HepG2 (cell line): Measurements from ENCODE around the gene TSR1. TPM values are rescaled to one million over a fixed set of nuclear protein-coding genes. Genes with fewer than 3 reads are reported as not detected.

Experiments
- FOXK1 ChIP-seq: sonication (generic); formaldehyde crosslinking; IDR thresholded peaks from 2 replicates; pipeline ENCODE4 v1.4.0; 2020; ENCODE audit warnings: low read depth, missing genetic modification reagents, borderline replicate concordance
- KDM5B ChIP-seq: sonication (generic); formaldehyde crosslinking; IDR thresholded peaks from 2 replicates; pipeline ENCODE4 v1.4.0; 2020; ENCODE audit warnings: missing genetic modification reagents, mild to moderate bottlenecking, borderline replicate concordance
- RBM22 ChIP-seq: fragments of 200-400 bp; formaldehyde crosslinking; optimal IDR thresholded peaks from 2 replicates; pipeline ENCODE3; 2017; ENCODE audit warnings: mild to moderate bottlenecking, low read length, moderate library complexity
- SAP130 ChIP-seq: IDR thresholded peaks from 2 replicates; pipeline ENCODE4 v1.6.1; 2016; ENCODE audit warnings: low read depth
- U2AF2 ChIP-seq: fragments of 200-400 bp; formaldehyde crosslinking; IDR thresholded peaks from 2 replicates; pipeline ENCODE4 v1.6.1; 2017; ENCODE audit warnings: low read depth, mild to moderate bottlenecking, low read length
- ZHX2 ChIP-seq, 2 experiments: sonication (generic) in 1 of 2; formaldehyde crosslinking in 1 of 2; IDR thresholded peaks; 2 replicates each; pipeline versions ENCODE4 v1.6.1 to v1.9.0; 2014 to 2022; ENCODE audit warnings: antibody characterized with exemption in 1 of 2, borderline replicate concordance in 1 of 2, inconsistent platforms in 1 of 2, low read depth in 1 of 2, missing genetic modification reagents in 1 of 2
- ZNF136 ChIP-seq: sonication (generic); formaldehyde crosslinking; IDR thresholded peaks from 2 replicates; pipeline ENCODE4 v1.8.1; 2022; ENCODE audit warnings: low read depth, mild to moderate bottlenecking, moderate library complexity, missing genetic modification reagents
- ZNF772 ChIP-seq: sonication (generic); formaldehyde crosslinking; IDR thresholded peaks from 2 replicates; pipeline ENCODE4 v1.5.0; 2020; ENCODE audit warnings: mild to moderate bottlenecking, missing genetic modification reagents
- polyA plus RNA-seq, 8 experiments: library from polyadenylated mRNA; depleted of rRNA in 3 of 8; stranded (reverse) in 7 of 8; unstranded in 1 of 8; fragments of >200 nt; fragmentation: Illumina TruSeq in 4 of 8; extraction: Trizol in 4 of 8; gene quantifications; 2 replicates each; pipeline versions ENCODE4 v1.2.1 to v1.2.3, GENCODE V29; 2011 to 2016; ENCODE audit warnings: low read depth in 4 of 8, missing spikeins in 1 of 8, mixed read lengths in 1 of 8; ENCODE audit not compliant: insufficient read depth in 1 of 8
- total RNA-seq, 5 experiments: library from RNA; depleted of rRNA; stranded (reverse); fragments of >200 nt; fragmentation: Illumina TruSeq; extraction: Trizol; gene quantifications; 2 replicates each; pipeline ENCODE4 v1.2.3, GENCODE V29; 2016; ENCODE audit warnings: low read depth in 1 of 5
- TF ChIP-seq, protein P1 (sequence below): sonication (generic); formaldehyde crosslinking; IDR thresholded peaks from 2 replicates; pipeline ENCODE4 v1.4.0; 2020; ENCODE audit warnings: low read depth, mild to moderate bottlenecking, missing genetic modification reagents

Gene TSR1
- total and polyA plus RNA-seq, 2 of the 13 experiments (the other 11 are each of a cell fraction or from before 2014, with no cell fraction given) = 7.1 to 65.8 TPM

- TF ChIP-seq U2AF2 (no peak), RBM22 (no peak), SAP130 (CRISPR knock-in tag) (no peak), ZHX2 (IDR thresholded peaks at IDR 0.05; ENCODE audit: low read depth) (no peak), ZHX2 (CRISPR knock-in tag; IDR thresholded peaks at IDR 0.05; ENCODE audit: borderline replicate concordance) (no peak), FOXK1 (CRISPR knock-in tag) (no peak), ZNF136 (CRISPR knock-in tag) (no peak), ZNF772 (CRISPR knock-in tag) (no peak), KDM5B (no peak)
- TF ChIP-seq, protein P1, sequence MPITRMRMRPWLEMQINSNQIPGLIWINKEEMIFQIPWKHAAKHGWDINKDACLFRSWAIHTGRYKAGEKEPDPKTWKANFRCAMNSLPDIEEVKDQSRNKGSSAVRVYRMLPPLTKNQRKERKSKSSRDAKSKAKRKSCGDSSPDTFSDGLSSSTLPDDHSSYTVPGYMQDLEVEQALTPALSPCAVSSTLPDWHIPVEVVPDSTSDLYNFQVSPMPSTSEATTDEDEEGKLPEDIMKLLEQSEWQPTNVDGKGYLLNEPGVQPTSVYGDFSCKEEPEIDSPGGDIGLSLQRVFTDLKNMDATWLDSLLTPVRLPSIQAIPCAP (CRISPR knock-in tag) = no peak
These were observed 26.6 kb upstream of the TSR1 start (continued) for GRCh38 chr17:2362881-2363280.
